B cell (primary cell): Measurements from ENCODE around the gene PNKP.

ENCODE experiments used
- CTCF ChIP-seq: fragments of 200-600 bp; IDR thresholded peaks from one replicate; pipeline ENCODE4 v1.8.0; 2022; ENCODE audit warnings: antibody characterized with exemption, mild to moderate bottlenecking
- EZH2 ChIP-seq: IDR thresholded peaks from 2 replicates; pipeline ENCODE4 v1.6.1; 2012; ENCODE audit warnings: borderline replicate concordance, low read depth, mild to moderate bottlenecking, moderate library complexity, low read length; ENCODE audit not compliant: insufficient read depth, poor library complexity, severe bottlenecking

- TF ChIP-seq CTCF = no peak
- TF ChIP-seq EZH2 = no peak
These were observed 23.0 kb downstream of the PNKP start for GRCh38 chr19:49844138-49845095.
